ENCODE measurements around the gene FOLR2.
"Not testable (repeated sequence)": the region's sequence is repeated elsewhere in the genome, so short reads cannot be mapped to it uniquely, and the experiment has no call there.

The FOLR2 gene

GRCh38 chr11:72206794-72207193, 9.8 kb upstream of the FOLR2 start:
- DNase-seq (ENCODE audit: low read depth), result not testable (repeated sequence)

GRCh38 chr11:72208281-72208680, 8.3 kb upstream of the FOLR2 start:
- no peak for DNase-seq (ENCODE audit: low read depth)

- DNase-seq (ENCODE audit: low read depth), result no peak
Observed at GRCh38 chr11:72209101-72209500, 7.5 kb upstream of the FOLR2 start.

GRCh38 chr11:72217841-72218240, 1.2 kb downstream of the FOLR2 start:
- no peak for DNase-seq (ENCODE audit: low read depth)

- DNase-seq (ENCODE audit: low read depth), result no peak
Observed at GRCh38 chr11:72218251-72218745, 1.7 kb downstream of the FOLR2 start.

- DNase-seq (ENCODE audit: low read depth), result no peak
Observed at GRCh38 chr11:72220696-72221363, 4.2 kb downstream of the FOLR2 start.

GRCh38 chr11:72221386-72222075, 4.9 kb downstream of the FOLR2 start:
- DNase-seq (ENCODE audit: low read depth), result no peak

- DNase-seq (ENCODE audit: low read depth), result no peak
Observed at GRCh38 chr11:72222106-72222891, 5.7 kb downstream of the FOLR2 start.

- DNase-seq (ENCODE audit: low read depth), result peak; percentile 95
Observed at GRCh38 chr11:72222907-72223614, 6.5 kb downstream of the FOLR2 start.

- DNase-seq (ENCODE audit: low read depth), result peak; percentile 77
Observed at GRCh38 chr11:72223615-72224563, 7.3 kb downstream of the FOLR2 start.

- peak; percentile 51 for DNase-seq (ENCODE audit: low read depth)
Observed at GRCh38 chr11:72224564-72225410, 8.2 kb downstream of the FOLR2 start, which contains the start of gene INPPL1. TSS of gene INPPL1 (plus strand) at chr11:72224767. CDS start at chr11:72224985, 218 bp downstream.

GRCh38 chr11:72225411-72225951, 8.9 kb downstream of the FOLR2 start:
- DNase-seq (ENCODE audit: low read depth), result peak; percentile 25

- DNase-seq (ENCODE audit: low read depth), result no peak
Observed at GRCh38 chr11:72226701-72227100, 10.1 kb downstream of the FOLR2 start.

GRCh38 chr11:72227316-72228228, 11.0 kb downstream of the FOLR2 start:
- peak; percentile 15 for DNase-seq (ENCODE audit: low read depth)

GRCh38 chr11:72228229-72228843, 11.7 kb downstream of the FOLR2 start:
- DNase-seq (ENCODE audit: low read depth), result no peak

GRCh38 chr11:72228844-72229231, 12.2 kb downstream of the FOLR2 start:
- DNase-seq (ENCODE audit: low read depth), result no peak

- no peak for DNase-seq (ENCODE audit: low read depth)
Observed at GRCh38 chr11:72229336-72229924, 12.8 kb downstream of the FOLR2 start.

All from EH (cell line).